Ovary (tissue), 3 donors: Measurements from ENCODE around the gene COL4A5.

Experiments used
- EP300 ChIP-seq: sonication (generic); formaldehyde crosslinking; IDR thresholded peaks from one replicate; pipeline ENCODE4 v1.6.1; 2017; ENCODE audit warnings: antibody characterized with exemption
- POLR2A ChIP-seq: fragments of 450-650 bp; IDR thresholded peaks from one replicate; pipeline ENCODE4 v1.6.1; 2017; ENCODE audit warnings: antibody characterized with exemption, mild to moderate bottlenecking, moderate library complexity
- TF ChIP-seq, protein P1 (sequence below), 3 donors: fragments of 450-650 bp in 2 of 3; fragments of 200-600 bp in 1 of 3; IDR thresholded peaks; one replicate each; pipeline versions ENCODE4 v1.5.1 to v1.8.0; 2016 to 2022; ENCODE audit warnings: antibody characterized with exemption in 3 of 3, mild to moderate bottlenecking in 1 of 3
- donor health status: DM: no; HTN: no; CAD: no.

DNA sequence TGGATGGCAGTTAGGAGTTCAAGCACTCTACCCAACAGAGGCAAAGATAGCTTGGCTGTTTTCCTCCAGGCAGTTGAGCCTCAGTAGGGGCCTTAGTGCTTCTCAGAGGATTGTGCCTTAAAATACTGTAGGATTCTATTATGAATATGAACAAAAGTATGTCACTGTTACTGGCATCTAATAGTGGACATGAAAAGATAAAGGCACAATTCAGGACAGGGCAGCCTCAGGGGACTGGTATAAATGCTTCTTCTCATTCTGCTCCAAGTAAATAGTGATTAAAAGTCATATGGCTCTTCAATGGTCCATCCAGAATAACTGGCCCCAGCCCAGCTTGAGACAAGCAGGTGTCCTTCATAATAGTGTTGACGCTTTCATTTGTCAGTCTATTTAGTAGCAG, 19.2 kb upstream of the COL4A5 start:
- TF ChIP-seq, protein P1, sequence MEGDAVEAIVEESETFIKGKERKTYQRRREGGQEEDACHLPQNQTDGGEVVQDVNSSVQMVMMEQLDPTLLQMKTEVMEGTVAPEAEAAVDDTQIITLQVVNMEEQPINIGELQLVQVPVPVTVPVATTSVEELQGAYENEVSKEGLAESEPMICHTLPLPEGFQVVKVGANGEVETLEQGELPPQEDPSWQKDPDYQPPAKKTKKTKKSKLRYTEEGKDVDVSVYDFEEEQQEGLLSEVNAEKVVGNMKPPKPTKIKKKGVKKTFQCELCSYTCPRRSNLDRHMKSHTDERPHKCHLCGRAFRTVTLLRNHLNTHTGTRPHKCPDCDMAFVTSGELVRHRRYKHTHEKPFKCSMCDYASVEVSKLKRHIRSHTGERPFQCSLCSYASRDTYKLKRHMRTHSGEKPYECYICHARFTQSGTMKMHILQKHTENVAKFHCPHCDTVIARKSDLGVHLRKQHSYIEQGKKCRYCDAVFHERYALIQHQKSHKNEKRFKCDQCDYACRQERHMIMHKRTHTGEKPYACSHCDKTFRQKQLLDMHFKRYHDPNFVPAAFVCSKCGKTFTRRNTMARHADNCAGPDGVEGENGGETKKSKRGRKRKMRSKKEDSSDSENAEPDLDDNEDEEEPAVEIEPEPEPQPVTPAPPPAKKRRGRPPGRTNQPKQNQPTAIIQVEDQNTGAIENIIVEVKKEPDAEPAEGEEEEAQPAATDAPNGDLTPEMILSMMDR (IDR thresholded peaks at IDR 0.05): no peak
- TF ChIP-seq EP300: no peak
- TF ChIP-seq POLR2A: no peak
